GM19238 (cell line): ENCODE measurements around the gene BTBD10.
A peak's percentile ranks its signal among the peaks of the same experiment; 100 is the strongest.

ENCODE experiments used
- DNase-seq: peaks from one replicate; pipeline ENCODE4 v3.0.0; 2011; ENCODE audit warnings: low spot score; ENCODE audit not compliant: insufficient read length

Gene BTBD10

DNA sequence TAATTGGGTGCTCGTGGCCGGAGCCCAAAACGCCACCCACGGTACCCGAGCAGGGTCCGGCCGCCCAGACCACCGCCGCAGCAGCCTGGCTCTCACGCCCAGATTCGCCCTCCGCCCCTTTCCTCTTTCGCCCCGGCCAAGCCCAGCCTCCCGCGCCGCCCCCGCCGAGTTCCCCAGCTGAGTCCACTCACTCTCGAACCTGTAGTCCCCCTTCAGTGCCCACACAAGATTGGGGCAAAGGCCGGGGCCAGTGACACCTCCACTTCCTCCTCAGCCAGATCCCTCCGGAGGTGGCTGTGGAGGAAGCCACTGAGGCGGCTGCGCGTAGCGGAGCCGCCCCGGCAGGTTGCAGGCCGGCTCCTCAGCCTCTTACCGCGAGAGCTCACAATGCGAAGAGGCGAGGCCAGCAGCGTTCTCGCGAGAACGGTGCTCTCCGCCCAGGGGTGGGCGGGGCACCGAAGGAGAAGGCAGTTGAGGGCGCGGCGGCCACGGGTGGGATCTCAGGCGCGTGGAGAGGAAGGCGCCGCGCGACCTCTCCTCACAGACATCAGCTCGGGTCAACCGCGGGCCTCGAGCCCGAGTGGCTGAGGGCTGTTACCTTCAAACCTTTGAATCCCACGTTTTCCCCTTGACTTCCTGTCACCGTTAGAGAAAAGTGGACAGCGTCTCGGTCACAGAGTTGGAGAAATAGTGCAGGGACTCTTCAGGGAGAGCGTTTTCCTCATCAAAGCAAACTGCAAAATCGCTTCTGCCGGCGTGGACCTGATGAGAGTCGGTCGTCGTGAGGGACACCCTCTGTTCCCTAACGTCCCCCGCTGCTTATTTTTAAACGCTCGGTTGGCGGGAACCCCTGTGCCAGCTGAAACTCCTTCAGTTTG is at the start of gene BTBD10:
TSS of gene BTBD10 (minus strand) at position 322 of the 878 bp plus-strand sequence. CDS start 18,098 bp downstream, outside the sequence.
- DNase-seq: peak; percentile 77

DNA sequence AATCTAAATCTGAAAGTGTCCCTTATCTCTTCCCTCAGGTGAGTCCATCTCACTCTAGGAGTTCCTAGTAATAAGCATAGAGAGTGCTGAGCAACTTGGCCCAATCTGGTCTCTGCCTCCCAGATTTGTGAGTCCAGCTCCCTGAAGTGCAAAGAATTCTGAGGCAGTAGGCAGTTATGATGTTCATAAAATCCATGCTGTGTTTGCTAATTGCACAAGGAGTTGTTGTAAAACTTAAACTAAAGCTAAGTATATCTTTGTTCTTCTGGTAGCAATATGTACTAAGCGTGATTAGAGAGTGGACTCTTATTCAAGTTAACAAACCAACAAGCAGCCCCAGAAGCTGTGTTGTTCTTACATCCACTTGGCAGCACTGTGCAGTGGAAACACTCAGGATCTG is 40.4 kb upstream of the BTBD10 start:
- DNase-seq: no peak

DNA sequence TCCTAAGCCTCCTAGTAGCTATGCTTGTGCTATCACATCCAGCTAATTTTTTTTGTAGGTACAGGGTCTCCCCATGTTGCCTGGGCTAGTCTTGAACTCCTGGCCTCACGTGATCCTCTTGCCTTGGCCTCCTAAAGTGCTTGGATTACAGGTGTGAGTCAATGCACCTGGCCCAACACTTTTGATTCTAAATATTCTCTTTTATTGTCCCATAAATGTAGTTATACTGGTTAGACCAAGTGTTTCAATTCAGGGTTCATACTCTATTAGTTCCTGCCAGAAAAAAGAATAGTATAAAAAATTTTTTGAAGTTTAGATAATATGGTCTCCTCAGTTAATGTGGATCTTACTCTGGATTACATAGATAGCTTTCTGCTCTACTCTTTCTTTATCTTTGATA is 39.5 kb upstream of the BTBD10 start:
- no peak for DNase-seq

DNA sequence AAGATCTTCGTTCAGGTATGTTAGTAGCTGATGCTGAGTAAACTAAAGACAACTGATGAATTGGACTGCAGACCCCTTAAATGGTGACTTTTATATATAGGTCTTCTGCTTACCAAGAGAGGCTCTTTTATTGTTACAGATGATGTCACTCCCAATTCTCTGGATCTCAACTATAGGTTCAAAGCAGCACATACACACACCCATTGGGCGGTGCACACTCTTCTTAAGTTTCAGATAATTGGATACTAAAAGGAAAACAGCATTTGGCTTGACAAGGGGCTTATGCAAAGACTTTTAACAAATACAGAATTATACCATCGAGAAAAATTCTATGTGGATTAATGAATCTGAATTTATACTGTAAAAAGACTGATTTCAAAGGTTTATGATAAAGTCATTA is 32.9 kb upstream of the BTBD10 start, which contains the start of gene PTH:
TSS of gene PTH (minus strand) at position 69 of the 400 bp plus-strand sequence. CDS start 3,142 bp downstream, outside the sequence.
- no peak for DNase-seq

DNA sequence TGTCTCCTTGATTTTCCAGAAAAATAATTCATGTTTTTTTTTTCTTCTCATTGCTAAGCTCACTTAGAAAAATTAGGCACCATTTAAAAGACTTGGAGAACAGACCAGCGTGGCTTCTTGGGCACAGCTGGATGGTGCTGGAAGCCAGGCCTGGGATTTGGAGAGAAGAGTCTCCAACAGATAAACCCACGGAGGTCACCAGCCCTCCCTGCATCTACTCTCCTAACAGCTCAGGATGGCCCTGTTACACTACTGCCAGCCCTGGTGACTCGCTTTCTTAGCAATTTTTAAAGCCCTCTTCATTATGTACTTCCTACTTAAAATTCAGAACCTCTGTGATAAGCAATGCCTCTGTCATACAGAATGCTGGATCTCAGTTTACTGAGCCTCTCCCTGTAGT is 31.0 kb upstream of the BTBD10 start:
- no peak for DNase-seq

DNA sequence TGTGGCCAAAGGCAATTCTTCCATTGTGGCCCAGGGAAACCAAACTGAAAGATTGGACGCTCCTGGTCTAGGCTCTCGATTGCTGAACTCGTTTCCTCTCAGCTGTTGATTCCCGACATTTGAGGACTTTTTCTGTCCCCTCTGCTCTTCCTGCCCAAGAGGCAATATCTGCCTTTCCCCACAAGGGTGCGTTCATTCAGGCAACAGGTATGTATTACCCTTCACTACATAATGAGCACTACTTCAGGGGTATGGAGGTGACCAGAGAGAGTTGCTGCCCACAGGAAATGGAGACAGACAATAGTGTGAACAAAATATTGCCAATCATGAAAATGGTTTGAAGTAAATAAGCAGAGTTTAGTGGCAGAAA is 24.6 kb upstream of the BTBD10 start:
- DNase-seq: no peak

DNA sequence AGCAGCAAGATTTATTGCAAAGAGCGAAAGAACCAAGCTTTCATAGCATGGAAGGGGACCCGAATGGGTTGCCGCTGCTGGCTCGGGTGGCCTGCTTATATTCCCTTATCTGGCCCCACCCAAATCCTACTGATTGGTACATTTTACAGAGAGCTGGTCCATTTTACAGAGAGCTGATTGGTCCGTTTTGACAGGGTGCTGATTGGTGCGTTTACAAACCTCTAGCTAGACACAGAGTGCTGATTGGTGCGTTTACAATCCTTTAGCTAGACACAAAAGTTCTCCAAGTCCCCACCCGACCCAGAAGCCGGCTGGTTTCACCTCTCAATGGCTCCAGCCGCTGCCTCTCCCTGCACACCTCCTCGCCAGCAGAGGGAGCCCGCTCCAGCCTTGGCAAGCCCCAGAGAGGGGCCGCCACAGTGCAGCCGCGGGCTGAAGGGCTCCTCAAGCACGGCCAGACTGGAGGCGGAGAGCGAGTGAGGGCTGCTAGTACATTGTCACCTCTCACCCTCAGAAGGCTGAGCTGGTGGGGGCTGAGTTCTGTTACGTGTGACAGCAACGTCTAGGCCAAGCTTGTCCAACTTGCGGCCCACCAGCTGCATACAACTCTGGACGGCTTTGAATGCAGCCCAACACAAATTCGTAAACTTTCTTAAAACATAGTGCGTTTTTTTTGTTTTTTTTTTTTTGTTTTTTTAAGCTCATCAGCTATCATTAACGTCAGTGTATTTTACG is 24.1 kb upstream of the BTBD10 start:
- DNase-seq: no peak

DNA sequence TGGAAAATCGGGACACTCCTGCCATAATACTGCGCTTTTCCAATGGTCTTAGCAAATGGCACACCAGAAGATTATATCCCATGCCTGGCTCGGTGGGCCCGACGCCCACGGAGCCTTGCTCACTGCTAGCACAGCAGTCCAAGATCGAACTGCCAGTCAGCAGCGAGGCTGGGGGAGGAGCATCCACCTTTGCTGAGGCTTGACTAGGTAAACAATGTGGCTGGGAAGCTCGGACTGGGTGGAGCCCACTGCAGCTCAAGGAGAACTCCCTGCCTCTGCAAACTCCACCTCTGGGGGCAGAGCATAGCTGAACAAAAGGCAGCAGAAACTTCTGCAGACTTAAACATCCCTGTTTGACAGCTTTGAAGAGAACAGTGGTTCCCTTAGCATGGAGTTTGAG is 17.2 kb upstream of the BTBD10 start:
- DNase-seq: no peak

DNA sequence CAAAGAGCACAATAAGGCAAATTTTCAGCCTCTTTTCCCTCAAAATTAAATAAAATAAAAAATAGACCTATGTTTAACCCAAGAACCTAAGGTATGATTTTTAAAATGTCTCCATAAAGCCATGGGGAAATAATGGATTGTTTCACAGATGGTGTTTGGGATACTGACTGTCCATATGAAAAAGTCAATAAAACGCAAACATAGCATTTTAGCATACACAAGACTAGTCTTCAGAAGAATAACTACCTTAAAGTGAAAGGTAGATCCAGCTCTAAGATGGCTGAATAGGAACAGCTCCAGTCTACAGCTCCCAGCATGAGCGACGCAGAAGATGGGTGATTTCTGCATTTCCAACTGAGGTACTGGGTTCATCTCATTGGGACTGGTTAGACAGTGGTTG is 16.7 kb upstream of the BTBD10 start:
- DNase-seq: no peak

DNA sequence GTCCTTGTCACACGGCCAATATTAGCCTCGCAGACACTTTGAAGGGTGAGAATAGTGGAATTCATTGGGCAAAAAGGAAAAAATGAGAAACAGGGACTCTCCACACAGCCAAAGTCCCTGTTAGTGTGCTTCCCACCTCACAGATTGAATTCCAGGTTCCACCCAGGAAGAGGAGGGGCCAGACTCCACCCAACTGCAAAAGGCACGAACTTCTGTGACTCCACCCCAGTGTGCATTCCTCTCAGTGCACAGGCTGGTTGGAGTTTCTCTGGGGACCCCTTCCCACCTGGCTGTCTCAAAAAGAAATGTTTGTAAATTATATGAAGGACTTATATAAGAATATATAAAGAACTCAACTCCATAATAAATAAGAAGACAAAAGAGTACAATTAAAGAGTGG is 12.1 kb upstream of the BTBD10 start:
- no peak for DNase-seq

DNA sequence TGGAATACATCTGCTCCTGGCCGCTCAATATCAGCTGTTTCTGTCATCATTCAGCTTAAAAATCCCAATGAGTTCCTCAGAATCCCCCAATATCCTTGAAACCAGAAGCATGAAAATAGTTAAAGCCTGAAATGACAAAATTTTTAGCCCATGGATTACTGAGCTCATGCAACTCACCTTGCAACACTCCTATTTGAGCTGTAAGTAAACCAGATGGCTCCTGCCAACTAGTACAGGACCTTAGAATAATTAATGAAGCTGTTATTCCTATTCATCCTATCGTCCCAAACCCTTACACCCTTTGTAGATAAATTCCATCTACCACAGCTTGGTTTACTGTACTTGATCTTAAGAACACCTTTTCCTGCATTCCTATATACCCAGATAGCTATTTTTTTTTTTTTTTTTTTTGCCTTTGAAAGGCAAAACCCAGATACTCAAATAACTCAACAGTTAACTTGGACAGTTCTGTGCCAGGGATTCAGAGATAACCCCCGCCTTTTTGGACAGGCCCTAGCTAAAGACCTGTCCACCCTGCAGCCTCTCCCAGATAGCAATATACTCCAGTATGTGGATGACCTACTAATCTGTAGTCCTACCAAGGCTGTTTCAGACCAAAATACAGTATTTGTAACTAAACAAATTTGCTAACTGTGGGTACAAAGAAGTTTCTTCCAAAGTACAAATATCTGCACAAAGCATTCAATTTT is 10.1 kb upstream of the BTBD10 start:
- DNase-seq: no peak

DNA sequence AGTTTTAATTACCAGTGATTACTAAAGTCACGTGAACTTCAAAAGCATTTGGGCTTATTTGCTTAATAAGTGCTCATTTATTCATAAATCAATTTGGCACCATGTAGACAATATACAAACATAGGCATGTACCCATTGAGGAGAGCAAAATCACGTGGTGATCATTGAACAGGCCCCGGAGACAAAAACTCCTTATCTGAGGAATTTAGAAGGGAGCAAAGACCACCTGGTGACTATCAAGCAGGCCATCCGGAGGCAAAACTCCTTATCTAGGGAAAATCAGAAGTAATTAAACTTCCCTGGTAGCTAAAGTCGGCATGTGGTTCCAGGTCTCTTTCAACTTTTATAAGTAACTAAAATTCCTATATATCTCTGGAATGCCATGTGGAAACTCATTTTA is 5.7 kb upstream of the BTBD10 start:
- DNase-seq: no peak

DNA sequence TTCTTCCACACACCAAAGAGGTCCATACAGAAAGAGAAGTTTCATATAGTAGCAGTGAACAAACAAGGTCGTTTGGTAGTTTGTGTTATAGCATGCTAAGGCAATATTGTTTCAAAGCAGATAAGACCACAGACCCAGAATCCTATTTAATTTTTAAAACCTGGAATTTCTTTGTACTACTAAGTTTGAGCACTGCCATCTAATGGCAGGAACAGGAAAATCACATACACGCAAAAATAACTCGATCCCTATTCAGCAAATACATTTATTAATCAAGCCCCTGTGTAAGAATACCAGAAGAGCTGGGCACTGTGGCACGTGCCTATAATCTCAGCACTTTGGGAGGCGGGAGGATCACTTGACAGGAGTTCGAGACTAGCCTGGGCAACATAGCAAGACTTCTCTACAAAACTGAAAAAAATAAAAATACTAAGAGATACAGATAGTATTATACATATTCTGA is 2.9 kb upstream of the BTBD10 start:
- DNase-seq: no peak

DNA sequence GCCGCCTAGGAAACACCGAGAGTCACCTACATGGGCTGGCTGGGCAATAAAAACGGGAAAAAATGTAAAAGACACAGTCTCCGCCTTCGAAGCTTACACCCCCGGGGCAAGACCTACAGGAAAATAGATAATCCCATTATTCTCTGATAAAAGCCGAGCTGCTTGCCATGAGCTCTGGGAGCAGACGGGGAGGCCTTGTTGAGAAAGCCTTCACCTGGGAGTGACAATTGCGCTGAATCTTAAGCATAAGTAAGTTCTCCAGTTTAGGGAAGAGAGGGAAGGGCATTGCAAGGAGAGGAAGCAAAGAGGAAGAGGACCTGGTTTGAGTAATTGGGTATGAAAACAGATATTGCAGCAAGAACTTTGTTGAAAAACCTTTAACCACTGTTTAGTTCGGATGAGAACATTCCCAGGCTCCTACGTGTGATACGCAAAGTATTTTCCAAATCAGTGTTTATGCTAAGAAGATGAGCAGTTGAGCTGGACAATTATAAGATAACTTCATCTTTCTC is 813 bp upstream of the BTBD10 start:
- no peak for DNase-seq

DNA sequence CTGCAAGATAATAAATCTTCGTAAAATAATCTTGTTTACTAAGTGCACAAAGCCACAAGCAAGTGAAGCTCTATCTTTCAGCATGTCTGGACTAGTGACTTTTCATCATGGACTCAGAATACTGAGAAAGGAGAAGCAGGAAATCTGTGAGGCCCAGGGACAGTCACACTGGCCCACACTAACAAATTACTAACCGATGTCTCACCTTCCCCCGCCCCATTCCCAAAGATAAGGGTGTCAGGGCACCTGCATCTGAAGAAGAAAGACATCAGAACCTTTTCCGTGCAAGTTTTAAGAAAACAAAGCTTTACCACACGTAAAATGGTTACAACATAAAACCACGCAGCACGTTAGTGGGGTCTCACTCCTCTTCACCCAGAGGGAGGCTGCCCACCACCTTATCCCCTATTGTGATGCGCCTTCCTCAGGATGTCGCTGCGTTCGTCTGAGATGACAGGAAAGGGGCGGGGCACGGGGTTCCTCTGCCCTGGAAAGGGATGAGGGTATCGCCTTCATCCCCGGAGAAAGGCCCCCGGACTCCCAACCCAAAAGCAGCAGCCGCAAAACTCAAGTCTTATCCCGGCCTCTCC is 616 bp downstream of the BTBD10 start:
- DNase-seq: no peak

DNA sequence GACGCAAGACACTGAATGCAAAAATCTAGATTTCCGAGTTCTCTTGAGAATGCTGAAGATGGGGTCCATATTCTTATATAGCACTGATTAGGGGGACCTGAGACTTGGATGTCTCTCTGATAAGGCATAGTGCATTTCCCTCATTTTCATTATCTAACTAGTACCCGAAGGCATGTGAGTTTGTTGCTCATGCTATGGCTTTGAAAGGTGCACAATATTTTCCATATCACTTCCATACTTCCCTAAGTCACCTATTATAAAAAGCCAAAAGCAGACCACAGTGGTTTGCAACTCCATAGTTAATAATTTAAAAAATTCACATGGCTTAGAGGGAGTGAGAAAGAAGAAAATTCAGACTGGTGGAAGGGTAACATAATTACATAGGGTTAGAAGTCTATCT is 1.7 kb downstream of the BTBD10 start:
- DNase-seq: no peak

DNA sequence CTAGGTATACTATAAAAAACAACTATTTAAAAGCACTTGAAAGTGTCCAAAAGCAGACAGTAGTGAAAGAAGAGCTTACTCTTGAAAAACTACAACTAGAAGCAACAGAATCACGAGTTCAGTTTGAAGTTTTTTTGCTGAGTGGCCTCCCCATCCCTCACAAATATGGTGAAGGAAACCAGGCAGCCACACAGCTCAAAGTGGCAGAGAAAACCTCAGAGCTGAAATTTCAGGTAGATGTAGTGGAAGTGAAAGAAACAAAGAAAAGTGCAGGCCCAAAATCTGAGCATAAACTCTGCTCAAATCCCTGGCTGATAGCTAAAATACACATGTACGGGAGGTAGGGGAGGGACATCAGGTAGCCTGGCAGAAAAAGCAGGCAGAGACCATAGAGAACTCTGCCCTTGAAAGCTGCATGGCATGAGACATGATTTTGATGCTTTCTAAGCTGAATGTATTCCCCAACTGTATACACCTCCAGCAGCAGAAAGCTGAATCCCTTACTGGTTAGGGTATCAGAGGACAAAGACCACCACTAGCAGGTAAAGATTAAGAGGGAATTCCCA is 12.1 kb downstream of the BTBD10 start:
- DNase-seq: no peak

DNA sequence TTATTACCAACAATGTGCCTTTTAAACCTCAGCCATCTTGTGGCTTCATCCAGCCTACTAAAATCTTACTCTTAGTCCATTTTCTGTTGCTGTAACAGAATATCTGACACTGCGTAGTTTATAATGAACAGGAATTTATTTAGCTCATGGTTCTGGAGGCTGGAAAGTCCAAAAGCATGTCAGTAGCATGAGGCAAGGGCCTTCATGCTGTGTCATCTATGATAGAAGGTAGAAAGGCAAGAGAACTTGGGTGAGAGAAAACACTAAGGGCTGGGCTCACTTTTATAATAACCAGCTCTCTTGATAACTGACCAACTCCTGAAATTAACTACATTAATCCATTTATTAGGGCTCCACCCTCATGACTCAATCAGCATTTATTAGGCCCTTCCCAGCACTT is 13.5 kb downstream of the BTBD10 start:
- no peak for DNase-seq

DNA sequence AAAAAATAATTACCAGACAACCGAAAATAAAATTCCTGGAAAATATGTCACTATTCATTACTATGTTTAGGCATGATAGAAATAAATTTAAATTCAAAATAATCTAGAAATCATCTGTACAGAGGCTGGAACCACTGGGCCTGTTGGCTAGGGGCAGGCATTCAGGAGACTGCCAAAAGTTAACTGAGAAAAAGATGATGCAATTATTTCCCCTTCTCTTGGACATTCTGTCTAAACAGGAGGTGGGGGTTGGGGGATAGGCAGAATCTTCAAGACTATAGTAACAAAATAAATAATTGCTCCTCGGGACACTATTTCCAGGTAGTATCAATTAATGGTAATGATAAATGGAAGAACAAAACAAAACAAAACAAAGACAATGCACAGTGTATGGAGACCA is 14.1 kb downstream of the BTBD10 start:
- DNase-seq: no peak

DNA sequence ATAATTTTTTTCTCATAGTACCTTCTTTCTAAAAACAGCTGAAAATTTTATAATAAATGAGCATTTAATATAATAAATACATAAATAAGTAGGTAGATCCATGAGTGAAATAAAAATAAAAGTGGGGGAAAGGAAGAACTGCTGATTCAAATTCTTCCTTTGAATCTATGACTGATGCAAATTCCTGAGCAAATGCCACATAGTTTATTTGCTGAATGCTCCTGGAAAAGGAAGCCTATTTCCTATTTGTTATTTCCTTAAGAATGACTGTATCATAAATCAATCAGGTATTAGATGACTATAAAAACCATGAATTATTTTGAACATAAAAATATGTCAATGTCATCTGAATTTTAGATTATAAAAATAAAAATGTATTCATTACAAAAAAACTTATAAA is 16.6 kb downstream of the BTBD10 start:
- DNase-seq: no peak

DNA sequence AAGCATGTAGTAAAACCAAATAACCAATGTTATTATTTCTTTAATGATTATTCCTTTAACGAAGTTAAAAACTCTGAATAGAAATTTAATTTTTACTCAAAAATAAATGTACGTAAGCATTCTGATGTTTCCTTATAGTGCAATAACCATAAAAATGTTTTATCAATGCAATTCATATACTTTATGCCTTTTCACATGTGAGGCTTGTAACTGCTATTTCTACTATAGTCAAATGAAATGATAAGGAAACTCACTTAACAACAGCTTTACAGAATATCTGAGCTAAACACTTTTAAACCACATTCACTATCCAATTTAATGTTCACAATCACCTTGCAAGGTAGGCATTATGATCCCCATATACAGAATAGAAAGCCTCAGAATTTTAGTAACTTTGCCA is 17.4 kb downstream of the BTBD10 start:
- no peak for DNase-seq
